Endodermal cell (in vitro differentiated cells): ENCODE data around the gene PPP1R14D. TPM values are rescaled to one million over a fixed set of nuclear protein-coding genes. Genes with fewer than 3 reads are reported as not detected.

Experiments
- DNase-seq: peaks from one replicate; pipeline ENCODE4 v3.0.0-alpha.2; 2017
- H3K27ac ChIP-seq: 2 replicates; pipeline ENCODE4 v1.5.1; 2013; ENCODE audit warnings: mild to moderate bottlenecking, low read depth, low read length, moderate library complexity
- H3K27me3 ChIP-seq: 2 replicates; pipeline ENCODE4 v1.6.1; 2013; ENCODE audit warnings: mild to moderate bottlenecking, low read length, moderate library complexity; ENCODE audit not compliant: insufficient read depth, control insufficient read depth, poor library complexity, severe bottlenecking
- H3K36me3 ChIP-seq: 2 replicates; pipeline ENCODE4 v1.7.0; 2013; ENCODE audit warnings: mild to moderate bottlenecking, low read length, moderate library complexity; ENCODE audit not compliant: control insufficient read depth, insufficient read depth
- H3K4me1 ChIP-seq: one replicate; pipeline ENCODE4 v1.7.0; 2013; ENCODE audit warnings: low read length; ENCODE audit not compliant: control insufficient read depth, insufficient read depth
- H3K4me3 ChIP-seq: 2 replicates; pipeline ENCODE4 v1.5.1; 2013; ENCODE audit warnings: mild to moderate bottlenecking, low read length, moderate library complexity
- H3K9ac ChIP-seq: 2 replicates; pipeline ENCODE4 v1.6.1; 2013; ENCODE audit warnings: mild to moderate bottlenecking, low read length, moderate library complexity; ENCODE audit not compliant: poor library complexity, severe bottlenecking; ENCODE audit errors: extremely low read depth
- H3K9me3 ChIP-seq: 2 replicates; pipeline ENCODE4 v1.6.1; 2013; ENCODE audit warnings: mild to moderate bottlenecking, low read length, moderate library complexity; ENCODE audit not compliant: control insufficient read depth
- H3K27ac Mint-ChIP-seq: 2 replicates; pipeline ENCODE4 v1.8.0; 2020; ENCODE audit warnings: mixed read lengths
- H3K27me3 Mint-ChIP-seq: 2 replicates; pipeline ENCODE4 v1.8.0; 2021; ENCODE audit warnings: mild to moderate bottlenecking, mixed read lengths; ENCODE audit not compliant: insufficient read depth
- H3K36me3 Mint-ChIP-seq: 2 replicates; pipeline ENCODE4 v1.8.0; 2020; ENCODE audit warnings: low read depth, mixed read lengths
- H3K4me1 Mint-ChIP-seq: 2 replicates; pipeline ENCODE4 v1.8.0; 2020; ENCODE audit warnings: mixed read lengths
- H3K4me3 Mint-ChIP-seq: 2 replicates; pipeline ENCODE4 v1.8.0; 2020; ENCODE audit warnings: mild to moderate bottlenecking, moderate library complexity, mixed read lengths
- H3K9me3 Mint-ChIP-seq: 2 replicates; pipeline ENCODE4 v1.8.0; 2020; ENCODE audit warnings: mild to moderate bottlenecking, mixed read lengths
- WGBS, 2 experiments: methylation state at CpG; one replicate each; pipeline versions ENCODE4 v1.1.5 to v1.1.7; 2013; ENCODE audit warnings: missing lambda C conversion rate in 2 of 2, mixed read lengths in 1 of 2; ENCODE audit not compliant: insufficient coverage in 1 of 2, insufficient read length in 1 of 2; 5-methylcytosine and 5-hydroxymethylcytosine counted together
- total RNA-seq, 2 donors: library from RNA; stranded (reverse); fragmentation: NEBNext Ultra II Directional in 1 of 2; extraction: Animal tissue kit (Norgen Biotek cat#: 25700) in 1 of 2; gene quantifications; 2 replicates in 1 of 2; 3 replicates in 1 of 2; pipeline ENCODE4 v1.2.1, GENCODE V29; 2021
- TF ChIP-seq, protein P1 (sequence below): fragments of 200-600 bp; sonication (generic); conservative IDR thresholded peaks from 2 replicates; pipeline ENCODE4 v1.5.0; 2021; ENCODE audit warnings: antibody characterized with exemption, mild to moderate bottlenecking

PPP1R14D gene
- total RNA-seq, 2 donors from 2014 or later = not detected

DNA sequence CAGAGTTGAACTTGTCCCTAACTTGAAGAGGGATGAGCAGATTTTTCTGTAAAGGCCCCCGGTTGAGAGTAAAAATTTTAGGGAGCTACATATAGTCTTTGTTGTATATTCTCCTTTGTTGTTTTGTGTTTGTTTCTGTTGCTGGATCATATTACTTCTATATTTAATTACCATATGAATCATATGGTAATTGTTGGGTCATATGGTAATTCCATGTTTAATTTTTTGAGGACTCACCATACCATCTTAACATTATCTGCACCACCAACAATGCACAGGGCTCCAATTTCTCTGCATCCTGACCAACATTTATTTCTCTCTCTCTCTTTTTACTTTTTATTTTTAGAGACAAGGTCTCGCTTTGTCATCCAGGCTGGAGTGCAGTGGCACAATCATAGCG is 29.0 kb downstream of the PPP1R14D start:
- 84 to 100% methylated on average over 1 to 3 of the region's 3 CpGs for WGBS, 2 experiments
- peaks cover 21% of the 10 kb centered on the region for H3K36me3 Mint-ChIP-seq
- peak overlapping the region; percentile 59 for H3K27ac Mint-ChIP-seq
- Histone ChIP-seq H3K27me3 (no peaks in the 10 kb centered on the region), H3K36me3 (no peaks in the 10 kb centered on the region), H3K4me1 (no peaks in the 10 kb centered on the region), H3K4me3 (no peak overlapping the region), H3K9me3 (no peaks in the 10 kb centered on the region), H3K27ac (no peak overlapping the region), H3K9ac (no peak overlapping the region)
- H3K4me3 Mint-ChIP-seq = peak overlapping the region; percentile 30
- H3K27me3 Mint-ChIP-seq = no peaks in the 10 kb centered on the region
- TF ChIP-seq, protein P1, sequence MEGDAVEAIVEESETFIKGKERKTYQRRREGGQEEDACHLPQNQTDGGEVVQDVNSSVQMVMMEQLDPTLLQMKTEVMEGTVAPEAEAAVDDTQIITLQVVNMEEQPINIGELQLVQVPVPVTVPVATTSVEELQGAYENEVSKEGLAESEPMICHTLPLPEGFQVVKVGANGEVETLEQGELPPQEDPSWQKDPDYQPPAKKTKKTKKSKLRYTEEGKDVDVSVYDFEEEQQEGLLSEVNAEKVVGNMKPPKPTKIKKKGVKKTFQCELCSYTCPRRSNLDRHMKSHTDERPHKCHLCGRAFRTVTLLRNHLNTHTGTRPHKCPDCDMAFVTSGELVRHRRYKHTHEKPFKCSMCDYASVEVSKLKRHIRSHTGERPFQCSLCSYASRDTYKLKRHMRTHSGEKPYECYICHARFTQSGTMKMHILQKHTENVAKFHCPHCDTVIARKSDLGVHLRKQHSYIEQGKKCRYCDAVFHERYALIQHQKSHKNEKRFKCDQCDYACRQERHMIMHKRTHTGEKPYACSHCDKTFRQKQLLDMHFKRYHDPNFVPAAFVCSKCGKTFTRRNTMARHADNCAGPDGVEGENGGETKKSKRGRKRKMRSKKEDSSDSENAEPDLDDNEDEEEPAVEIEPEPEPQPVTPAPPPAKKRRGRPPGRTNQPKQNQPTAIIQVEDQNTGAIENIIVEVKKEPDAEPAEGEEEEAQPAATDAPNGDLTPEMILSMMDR = no peak
- no peaks in the 10 kb centered on the region for H3K9me3 Mint-ChIP-seq
- H3K4me1 Mint-ChIP-seq = peaks cover 30% of the 10 kb centered on the region
- DNase-seq = no peak

DNA sequence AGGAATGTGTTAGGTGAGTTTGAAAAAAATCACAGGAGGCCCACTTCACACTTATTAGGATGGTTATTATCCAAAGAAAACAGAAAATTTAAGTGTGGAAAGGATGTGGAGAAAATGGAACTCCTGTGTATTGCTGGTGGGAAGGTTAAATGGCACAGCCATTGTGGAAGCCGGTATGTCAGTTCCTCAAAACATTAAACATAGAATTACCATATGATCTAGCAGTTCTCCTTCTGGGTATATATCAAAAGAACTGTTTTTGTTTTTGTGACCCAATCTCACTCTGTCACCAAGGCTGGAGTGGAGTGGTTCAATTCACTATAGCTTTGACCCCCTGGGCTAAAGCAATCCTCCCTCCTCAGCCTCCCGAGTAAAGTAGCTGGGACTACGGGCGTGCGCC is 32.0 kb downstream of the PPP1R14D start:
- H3K4me3 Mint-ChIP-seq = no peak overlapping the region
- H3K4me1 Mint-ChIP-seq = peaks cover 36% of the 10 kb centered on the region
- no peak overlapping the region for H3K4me3 ChIP-seq
- H3K9me3 Mint-ChIP-seq = no peaks in the 10 kb centered on the region
- no peak overlapping the region for H3K9ac ChIP-seq
- 93 to 96% methylated on average over 4 of the region's 5 CpGs for WGBS, 2 experiments
- no peak overlapping the region for H3K27ac ChIP-seq
- H3K27me3 Mint-ChIP-seq = no peaks in the 10 kb centered on the region
- DNase-seq = no peak
- peaks cover 28% of the 10 kb centered on the region for H3K36me3 Mint-ChIP-seq
- no peaks in the 10 kb centered on the region for H3K4me1 ChIP-seq
- H3K27ac Mint-ChIP-seq = no peak overlapping the region
- H3K27me3 ChIP-seq = no peaks in the 10 kb centered on the region
- TF ChIP-seq, protein P1 = no peak
- H3K9me3 ChIP-seq = no peaks in the 10 kb centered on the region
- H3K36me3 ChIP-seq = peaks cover 6% of the 10 kb centered on the region

DNA sequence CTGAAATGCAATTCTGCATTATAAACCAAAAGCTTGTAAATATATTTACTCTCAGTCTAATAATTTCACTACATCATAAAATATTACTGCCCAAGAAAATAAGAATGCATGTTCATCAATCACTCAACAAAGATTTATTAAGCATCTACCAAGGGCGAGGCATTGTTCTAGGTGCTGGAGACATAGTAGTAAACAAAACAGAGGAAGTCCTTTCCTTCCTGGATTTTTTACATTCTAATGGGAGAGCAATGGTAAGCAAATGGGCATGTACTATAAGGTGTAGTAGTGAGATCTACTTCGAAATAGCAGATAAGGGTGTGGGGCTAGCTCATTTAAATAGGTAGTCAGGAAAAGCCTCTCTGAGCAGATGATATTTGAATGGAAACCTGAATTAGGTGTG is 32.5 kb downstream of the PPP1R14D start:
- no peak overlapping the region for H3K4me3 ChIP-seq
- H3K9ac ChIP-seq = no peak overlapping the region
- DNase-seq = no peak
- TF ChIP-seq, protein P1 = no peak
- WGBS, 2 experiments = 83 to 88% methylated on average over 2 of the region's 2 CpGs
- Mint-ChIP-seq H3K27me3 (no peaks in the 10 kb centered on the region), H3K36me3 (peaks cover 25% of the 10 kb centered on the region), H3K4me1 (peaks cover 36% of the 10 kb centered on the region), H3K27ac (no peak overlapping the region), H3K4me3 (no peak overlapping the region), H3K9me3 (no peaks in the 10 kb centered on the region)
- no peaks in the 10 kb centered on the region for H3K9me3 ChIP-seq
- no peaks in the 10 kb centered on the region for H3K4me1 ChIP-seq
- H3K36me3 ChIP-seq = peaks cover 6% of the 10 kb centered on the region
- no peaks in the 10 kb centered on the region for H3K27me3 ChIP-seq
- H3K27ac ChIP-seq = no peak overlapping the region
